Stomach (tissue), 4 donors: ENCODE measurements around the gene CENPE.

Experiments
- EP300 ChIP-seq: sonication (generic); formaldehyde crosslinking; IDR thresholded peaks from one replicate; pipeline ENCODE4 v1.6.1; 2017; ENCODE audit warnings: antibody characterized with exemption
- POLR2A ChIP-seq, 4 donors: fragments of 450-650 bp; IDR thresholded peaks; one replicate each; pipeline ENCODE4 v1.6.1; 2016; ENCODE audit warnings: antibody characterized with exemption in 4 of 4, control low read depth in 2 of 4, mild to moderate bottlenecking in 1 of 4, moderate library complexity in 1 of 4
- TF ChIP-seq, protein P1 (sequence below), 7 experiments: fragments of 450-650 bp in 4 of 7; fragments of 200-600 bp in 3 of 7; sonication (generic) in 3 of 7; IDR thresholded peaks; one replicate each; pipeline ENCODE4 v1.5.1; 2016 to 2019; ENCODE audit warnings: antibody characterized with exemption in 7 of 7, control low read depth in 2 of 7, mild to moderate bottlenecking in 1 of 7

DNA sequence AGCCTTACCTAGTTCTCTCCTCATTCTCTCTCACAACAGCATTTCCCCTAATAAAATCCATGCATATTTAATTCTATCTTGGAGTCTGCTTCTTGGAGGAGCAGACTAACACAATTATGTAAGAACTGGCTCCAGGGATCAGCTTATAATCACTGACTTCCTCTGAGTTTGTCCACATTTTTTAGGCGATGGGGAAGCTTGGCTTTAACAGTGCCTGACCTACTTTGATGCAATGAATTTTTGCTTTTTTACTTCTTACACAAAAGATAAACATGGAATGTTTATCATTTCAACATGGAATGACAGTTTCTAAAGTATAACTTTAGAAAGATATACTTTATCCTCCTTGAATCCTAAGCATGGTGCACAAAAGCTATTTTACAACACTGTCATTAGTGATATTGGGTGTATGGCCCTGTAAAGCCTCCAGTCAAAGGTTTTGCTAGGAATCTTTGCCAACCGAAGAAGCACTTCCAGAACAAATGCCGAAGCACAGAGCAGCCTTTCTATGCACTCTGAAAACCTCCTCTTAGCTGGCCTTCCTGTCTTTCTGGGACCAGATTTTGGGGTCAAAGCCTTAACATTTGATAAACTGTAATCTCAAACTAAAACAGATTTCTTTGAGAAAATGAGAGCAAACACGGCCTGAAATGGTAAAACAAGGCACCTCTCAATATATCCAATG lies 99.2 kb downstream of the CENPE start:
- TF ChIP-seq, protein P1, sequence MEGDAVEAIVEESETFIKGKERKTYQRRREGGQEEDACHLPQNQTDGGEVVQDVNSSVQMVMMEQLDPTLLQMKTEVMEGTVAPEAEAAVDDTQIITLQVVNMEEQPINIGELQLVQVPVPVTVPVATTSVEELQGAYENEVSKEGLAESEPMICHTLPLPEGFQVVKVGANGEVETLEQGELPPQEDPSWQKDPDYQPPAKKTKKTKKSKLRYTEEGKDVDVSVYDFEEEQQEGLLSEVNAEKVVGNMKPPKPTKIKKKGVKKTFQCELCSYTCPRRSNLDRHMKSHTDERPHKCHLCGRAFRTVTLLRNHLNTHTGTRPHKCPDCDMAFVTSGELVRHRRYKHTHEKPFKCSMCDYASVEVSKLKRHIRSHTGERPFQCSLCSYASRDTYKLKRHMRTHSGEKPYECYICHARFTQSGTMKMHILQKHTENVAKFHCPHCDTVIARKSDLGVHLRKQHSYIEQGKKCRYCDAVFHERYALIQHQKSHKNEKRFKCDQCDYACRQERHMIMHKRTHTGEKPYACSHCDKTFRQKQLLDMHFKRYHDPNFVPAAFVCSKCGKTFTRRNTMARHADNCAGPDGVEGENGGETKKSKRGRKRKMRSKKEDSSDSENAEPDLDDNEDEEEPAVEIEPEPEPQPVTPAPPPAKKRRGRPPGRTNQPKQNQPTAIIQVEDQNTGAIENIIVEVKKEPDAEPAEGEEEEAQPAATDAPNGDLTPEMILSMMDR (IDR thresholded peaks at IDR 0.05), result no peak
- TF ChIP-seq POLR2A (IDR thresholded peaks at IDR 0.05) (no peak), EP300 (no peak)
